Liver (tissue), 9 donors: ENCODE data around the gene PWWP2A. TPM values are rescaled to one million over a fixed set of nuclear protein-coding genes. Genes with fewer than 3 reads are reported as not detected.

ENCODE experiments used
- DNase-seq: peaks from one replicate; pipeline ENCODE4 v3.0.0-alpha.2; 2017; ENCODE audit warnings: low spot score
- H3K27ac ChIP-seq, 2 donors: one replicate each; pipeline ENCODE4 v1.7.0; 2013; ENCODE audit warnings: inconsistent platforms in 2 of 2, low read length in 2 of 2, control low read depth in 1 of 2, low read depth in 1 of 2, mild to moderate bottlenecking in 1 of 2
- H3K27me3 ChIP-seq, 4 donors: one replicate each; pipeline versions ENCODE4 v1.6.1 to v1.7.0; 2013; ENCODE audit warnings: low read length in 3 of 4, inconsistent platforms in 1 of 4, mild to moderate bottlenecking in 1 of 4, moderate library complexity in 1 of 4; ENCODE audit not compliant: control insufficient read depth in 4 of 4, insufficient read depth in 4 of 4
- H3K36me3 ChIP-seq, 4 donors: one replicate each; pipeline versions ENCODE4 v1.6.1 to v1.7.0; 2013; ENCODE audit warnings: low read length in 3 of 4, mild to moderate bottlenecking in 3 of 4, low read depth in 1 of 4, moderate library complexity in 1 of 4; ENCODE audit not compliant: control insufficient read depth in 4 of 4, insufficient read depth in 3 of 4
- H3K4me1 ChIP-seq, 4 donors: one replicate each; pipeline versions ENCODE4 v1.6.1 to v1.7.0; 2013; ENCODE audit warnings: low read length in 3 of 4, mild to moderate bottlenecking in 3 of 4, moderate library complexity in 1 of 4; ENCODE audit not compliant: control insufficient read depth in 4 of 4, insufficient read depth in 4 of 4
- H3K4me3 ChIP-seq, 3 donors: one replicate each; pipeline versions ENCODE4 v1.6.1 to v1.7.0; 2013; ENCODE audit warnings: low read length in 3 of 3, control low read depth in 1 of 3, low read depth in 1 of 3, mild to moderate bottlenecking in 1 of 3
- H3K9ac ChIP-seq, 2 donors: one replicate each; pipeline ENCODE4 v1.7.0; 2013; ENCODE audit warnings: low read length in 2 of 2, mild to moderate bottlenecking in 2 of 2, moderate library complexity in 2 of 2, control low read depth in 1 of 2, low read depth in 1 of 2
- H3K9me3 ChIP-seq, 4 donors: one replicate each; pipeline versions ENCODE4 v1.6.1 to v1.7.0; 2013; ENCODE audit warnings: low read length in 3 of 4; ENCODE audit not compliant: control insufficient read depth in 4 of 4
- EGR1 ChIP-seq, 2 donors: IDR thresholded peaks; 2 replicates each; pipeline ENCODE4 v1.6.1; 2016 to 2018; ENCODE audit warnings: antibody characterized with exemption in 2 of 2, low read depth in 2 of 2
- FOXA1 ChIP-seq: IDR thresholded peaks from 2 replicates; pipeline ENCODE4 v1.6.1; 2016; ENCODE audit warnings: antibody characterized with exemption
- FOXA2 ChIP-seq: IDR thresholded peaks from 2 replicates; pipeline ENCODE4 v1.6.1; 2016; ENCODE audit warnings: antibody characterized with exemption
- GABPA ChIP-seq, 2 donors: IDR thresholded peaks in 1 of 2; conservative IDR thresholded peaks in 1 of 2; 2 replicates each; pipeline ENCODE4 v1.6.1; 2016; ENCODE audit warnings: antibody characterized with exemption in 2 of 2, mild to moderate bottlenecking in 1 of 2, moderate library complexity in 1 of 2
- HNF4A ChIP-seq, 2 donors: conservative IDR thresholded peaks; 2 replicates each; pipeline ENCODE4 v1.6.1; 2016; ENCODE audit warnings: antibody characterized with exemption in 2 of 2, mild to moderate bottlenecking in 2 of 2
- HNF4G ChIP-seq: IDR thresholded peaks from 2 replicates; pipeline ENCODE4 v1.6.1; 2016; ENCODE audit warnings: antibody characterized with exemption
- JUND ChIP-seq, 2 donors: IDR thresholded peaks; 2 replicates each; pipeline ENCODE4 v1.6.1; 2016; ENCODE audit warnings: antibody characterized with exemption in 2 of 2
- RXRA ChIP-seq, 2 donors: IDR thresholded peaks; 2 replicates each; pipeline ENCODE4 v1.6.1; 2017 to 2018; ENCODE audit warnings: antibody characterized with exemption in 2 of 2, mild to moderate bottlenecking in 1 of 2
- YY1 ChIP-seq: IDR thresholded peaks from 2 replicates; pipeline ENCODE4 v1.6.1; 2016; ENCODE audit warnings: antibody characterized with exemption, mild to moderate bottlenecking
- WGBS: extraction: QIAGEN DNeasy Blood & Tissue Kit; methylation state at CpG from one replicate; pipeline ENCODE4 v1.1.7; 2013; 5-methylcytosine and 5-hydroxymethylcytosine counted together
- polyA plus RNA-seq, 2 donors: library from polyadenylated mRNA; stranded (reverse) in 1 of 2; unstranded in 1 of 2; fragments of 200-250 nt in 1 of 2; fragments of >200 nt in 1 of 2; fragmentation: Nextera tagmentation in 1 of 2; extraction: Ambion mirVana in 1 of 2; gene quantifications; one replicate each; pipeline versions ENCODE4 v1.2.1 to v1.2.3, GENCODE V29; 2013 to 2015
- total RNA-seq, 2 donors: library from RNA; depleted of rRNA; stranded (reverse); fragments of >200 nt; gene quantifications; one replicate each; pipeline ENCODE4 v1.2.3, GENCODE V29; 2014
- TF ChIP-seq, protein P1 (sequence below): IDR thresholded peaks from 2 replicates; pipeline ENCODE4 v1.6.1; 2016; ENCODE audit warnings: antibody characterized with exemption
- TF ChIP-seq, protein P2 (sequence below): IDR thresholded peaks from 2 replicates; pipeline ENCODE4 v1.6.1; 2016; ENCODE audit warnings: antibody characterized with exemption, mild to moderate bottlenecking
- TF ChIP-seq, protein P3 (sequence below): IDR thresholded peaks from 2 replicates; pipeline ENCODE4 v1.6.1; 2016; ENCODE audit warnings: antibody characterized with exemption
- donor health status: healthy.
- donor health status: healthy.
- donor health status: healthy.
- donor health status: healthy.
- donor health status: healthy.

PWWP2A gene
- total and polyA plus RNA-seq, 4 donors, result 4.8 to 14.6 (median 8.2) TPM

DNA sequence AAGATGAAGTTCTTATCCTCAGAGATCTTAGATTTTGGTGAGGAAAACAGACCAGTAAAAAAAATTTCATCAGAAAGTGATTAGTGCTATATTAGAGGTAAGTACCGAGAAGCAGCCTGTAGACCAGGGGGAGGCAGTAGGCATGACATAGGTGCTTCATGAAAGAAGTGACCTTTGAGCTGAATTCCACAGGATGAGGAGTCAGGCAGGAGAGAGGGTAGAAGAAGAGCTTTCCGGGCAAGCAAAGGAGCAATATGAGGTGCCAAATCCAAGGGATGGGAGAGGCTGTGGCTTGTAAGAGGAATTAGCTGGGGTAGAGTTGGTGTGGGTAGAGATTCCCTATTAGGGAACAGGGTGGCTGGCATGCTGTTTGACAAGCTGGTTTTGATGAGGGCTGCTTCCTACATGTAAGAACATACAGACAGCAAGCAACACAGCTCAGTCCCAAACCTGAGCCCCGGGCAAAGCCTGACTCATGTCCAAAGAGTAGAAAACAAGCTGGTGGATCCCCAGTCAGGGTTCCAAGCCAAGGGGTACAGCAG is 48.4 kb upstream of the PWWP2A start:
- H3K27ac ChIP-seq, result no peak overlapping the region
- WGBS, result 73% methylated on average over 3 of the region's 3 CpGs
- H3K4me1 ChIP-seq, result no peaks in the 10 kb centered on the region
- DNase-seq, result no peak
- TF ChIP-seq FOXA1 (no peak), FOXA2 (no peak), JUND (IDR thresholded peaks at IDR 0.05) (no peak), YY1 (no peak), HNF4G (no peak)
- TF ChIP-seq, protein P1, sequence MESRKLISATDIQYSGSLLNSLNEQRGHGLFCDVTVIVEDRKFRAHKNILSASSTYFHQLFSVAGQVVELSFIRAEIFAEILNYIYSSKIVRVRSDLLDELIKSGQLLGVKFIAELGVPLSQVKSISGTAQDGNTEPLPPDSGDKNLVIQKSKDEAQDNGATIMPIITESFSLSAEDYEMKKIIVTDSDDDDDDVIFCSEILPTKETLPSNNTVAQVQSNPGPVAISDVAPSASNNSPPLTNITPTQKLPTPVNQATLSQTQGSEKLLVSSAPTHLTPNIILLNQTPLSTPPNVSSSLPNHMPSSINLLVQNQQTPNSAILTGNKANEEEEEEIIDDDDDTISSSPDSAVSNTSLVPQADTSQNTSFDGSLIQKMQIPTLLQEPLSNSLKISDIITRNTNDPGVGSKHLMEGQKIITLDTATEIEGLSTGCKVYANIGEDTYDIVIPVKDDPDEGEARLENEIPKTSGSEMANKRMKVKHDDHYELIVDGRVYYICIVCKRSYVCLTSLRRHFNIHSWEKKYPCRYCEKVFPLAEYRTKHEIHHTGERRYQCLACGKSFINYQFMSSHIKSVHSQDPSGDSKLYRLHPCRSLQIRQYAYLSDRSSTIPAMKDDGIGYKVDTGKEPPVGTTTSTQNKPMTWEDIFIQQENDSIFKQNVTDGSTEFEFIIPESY, result no peak
- TF ChIP-seq, protein P2, sequence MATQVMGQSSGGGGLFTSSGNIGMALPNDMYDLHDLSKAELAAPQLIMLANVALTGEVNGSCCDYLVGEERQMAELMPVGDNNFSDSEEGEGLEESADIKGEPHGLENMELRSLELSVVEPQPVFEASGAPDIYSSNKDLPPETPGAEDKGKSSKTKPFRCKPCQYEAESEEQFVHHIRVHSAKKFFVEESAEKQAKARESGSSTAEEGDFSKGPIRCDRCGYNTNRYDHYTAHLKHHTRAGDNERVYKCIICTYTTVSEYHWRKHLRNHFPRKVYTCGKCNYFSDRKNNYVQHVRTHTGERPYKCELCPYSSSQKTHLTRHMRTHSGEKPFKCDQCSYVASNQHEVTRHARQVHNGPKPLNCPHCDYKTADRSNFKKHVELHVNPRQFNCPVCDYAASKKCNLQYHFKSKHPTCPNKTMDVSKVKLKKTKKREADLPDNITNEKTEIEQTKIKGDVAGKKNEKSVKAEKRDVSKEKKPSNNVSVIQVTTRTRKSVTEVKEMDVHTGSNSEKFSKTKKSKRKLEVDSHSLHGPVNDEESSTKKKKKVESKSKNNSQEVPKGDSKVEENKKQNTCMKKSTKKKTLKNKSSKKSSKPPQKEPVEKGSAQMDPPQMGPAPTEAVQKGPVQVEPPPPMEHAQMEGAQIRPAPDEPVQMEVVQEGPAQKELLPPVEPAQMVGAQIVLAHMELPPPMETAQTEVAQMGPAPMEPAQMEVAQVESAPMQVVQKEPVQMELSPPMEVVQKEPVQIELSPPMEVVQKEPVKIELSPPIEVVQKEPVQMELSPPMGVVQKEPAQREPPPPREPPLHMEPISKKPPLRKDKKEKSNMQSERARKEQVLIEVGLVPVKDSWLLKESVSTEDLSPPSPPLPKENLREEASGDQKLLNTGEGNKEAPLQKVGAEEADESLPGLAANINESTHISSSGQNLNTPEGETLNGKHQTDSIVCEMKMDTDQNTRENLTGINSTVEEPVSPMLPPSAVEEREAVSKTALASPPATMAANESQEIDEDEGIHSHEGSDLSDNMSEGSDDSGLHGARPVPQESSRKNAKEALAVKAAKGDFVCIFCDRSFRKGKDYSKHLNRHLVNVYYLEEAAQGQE, result no peak
- H3K36me3 ChIP-seq, result no peaks in the 10 kb centered on the region
- H3K9ac ChIP-seq, result no peak overlapping the region
- no peak overlapping the region for H3K4me3 ChIP-seq
- no peaks in the 10 kb centered on the region for H3K9me3 ChIP-seq
- H3K27me3 ChIP-seq, result peaks cover 0 to 8% (median 0%) of the 10 kb centered on the region in 4 donors

DNA sequence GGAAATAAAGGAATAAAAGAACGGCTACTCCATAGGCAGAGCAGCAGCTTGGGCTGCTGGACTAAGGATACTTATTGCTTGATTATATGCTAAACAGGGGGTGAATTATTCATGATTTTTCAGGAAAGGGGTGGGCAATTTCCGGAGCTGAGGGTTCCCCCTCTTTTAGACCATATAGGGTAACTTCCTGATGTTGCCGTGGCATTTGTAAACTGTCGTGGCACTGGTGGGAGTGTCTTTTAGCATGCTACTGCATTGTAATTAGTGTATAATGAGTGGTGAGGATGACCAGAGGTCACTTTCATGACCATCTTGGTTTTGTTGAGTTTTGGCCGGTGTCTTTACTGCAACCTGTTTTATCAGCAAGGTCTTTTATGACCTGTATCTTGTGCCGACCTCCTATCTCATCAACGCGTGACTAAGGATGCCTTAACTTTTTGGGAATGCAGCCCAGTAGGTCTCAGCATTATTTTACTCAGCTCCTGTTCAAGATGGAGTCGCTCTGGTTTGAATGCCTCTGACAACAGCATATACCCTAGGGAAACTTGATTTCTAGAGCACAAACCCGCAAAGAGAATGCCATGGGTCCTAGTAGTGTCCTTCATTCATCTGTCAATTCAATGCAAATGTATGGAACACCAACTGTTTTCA is 47.8 kb upstream of the PWWP2A start:
- H3K27ac ChIP-seq, result no peak overlapping the region
- TF ChIP-seq GABPA (IDR thresholded peaks at IDR 0.05 in 1 of 2, conservative IDR thresholded peaks at IDR 0.05 in 1 of 2) (no peak), EGR1 (IDR thresholded peaks at IDR 0.05; ENCODE audit: low read depth in 2 of 2) (no peak), FOXA1 (no peak), RXRA (IDR thresholded peaks at IDR 0.05) (no peak), HNF4G (no peak), FOXA2 (no peak), HNF4A (conservative IDR thresholded peaks at IDR 0.05) (no peak), YY1 (no peak)
- TF ChIP-seq, protein P1, result no peak
- TF ChIP-seq, protein P3, sequence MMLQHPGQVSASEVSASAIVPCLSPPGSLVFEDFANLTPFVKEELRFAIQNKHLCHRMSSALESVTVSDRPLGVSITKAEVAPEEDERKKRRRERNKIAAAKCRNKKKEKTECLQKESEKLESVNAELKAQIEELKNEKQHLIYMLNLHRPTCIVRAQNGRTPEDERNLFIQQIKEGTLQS, result no peak

More for the DNA sequence above, 47.8 kb upstream of the PWWP2A start:
- H3K27me3 ChIP-seq, result peaks cover 0 to 8% (median 0%) of the 10 kb centered on the region in 4 donors
- no peak overlapping the region for H3K4me3 ChIP-seq
- H3K4me1 ChIP-seq, result no peaks in the 10 kb centered on the region
- H3K9me3 ChIP-seq, result no peaks in the 10 kb centered on the region
- no peak for DNase-seq
- no peaks in the 10 kb centered on the region for H3K36me3 ChIP-seq
- WGBS, result 62% methylated on average over 10 of the region's 10 CpGs
- no peak overlapping the region for H3K9ac ChIP-seq
